Duodenal mucosa (tissue), 2 donors: ENCODE results near the gene TRPV3.
"Not testable (repeated sequence)": the region's sequence is repeated elsewhere in the genome, so short reads cannot be mapped to it uniquely, and the experiment has no call there.

Source experiments
- H3K27ac ChIP-seq: one replicate; pipeline ENCODE4 v1.7.0; 2013; ENCODE audit warnings: low read depth, low read length
- H3K27me3 ChIP-seq, 2 donors: one replicate each; pipeline ENCODE4 v1.7.0; 2013; ENCODE audit warnings: low read length in 2 of 2, control low read depth in 1 of 2; ENCODE audit not compliant: insufficient read depth in 2 of 2, control insufficient read depth in 1 of 2
- H3K36me3 ChIP-seq, 2 donors: one replicate each; pipeline ENCODE4 v1.7.0; 2013; ENCODE audit warnings: low read length in 2 of 2, control low read depth in 1 of 2; ENCODE audit not compliant: insufficient read depth in 2 of 2, control insufficient read depth in 1 of 2
- H3K4me1 ChIP-seq, 2 donors: one replicate each; pipeline ENCODE4 v1.7.0; 2013; ENCODE audit warnings: low read length in 2 of 2, control low read depth in 1 of 2; ENCODE audit not compliant: insufficient read depth in 2 of 2, control insufficient read depth in 1 of 2
- H3K4me3 ChIP-seq, 2 donors: one replicate each; pipeline ENCODE4 v1.7.0; 2013; ENCODE audit warnings: low read length in 2 of 2, low read depth in 1 of 2
- H3K9ac ChIP-seq, 2 donors: one replicate each; pipeline ENCODE4 v1.7.0; 2013; ENCODE audit warnings: low read length in 2 of 2, low read depth in 1 of 2
- H3K9me3 ChIP-seq, 2 donors: one replicate each; pipeline ENCODE4 v1.7.0; 2013; ENCODE audit warnings: low read length in 2 of 2, control low read depth in 1 of 2; ENCODE audit not compliant: control insufficient read depth in 1 of 2

Gene TRPV3

DNA sequence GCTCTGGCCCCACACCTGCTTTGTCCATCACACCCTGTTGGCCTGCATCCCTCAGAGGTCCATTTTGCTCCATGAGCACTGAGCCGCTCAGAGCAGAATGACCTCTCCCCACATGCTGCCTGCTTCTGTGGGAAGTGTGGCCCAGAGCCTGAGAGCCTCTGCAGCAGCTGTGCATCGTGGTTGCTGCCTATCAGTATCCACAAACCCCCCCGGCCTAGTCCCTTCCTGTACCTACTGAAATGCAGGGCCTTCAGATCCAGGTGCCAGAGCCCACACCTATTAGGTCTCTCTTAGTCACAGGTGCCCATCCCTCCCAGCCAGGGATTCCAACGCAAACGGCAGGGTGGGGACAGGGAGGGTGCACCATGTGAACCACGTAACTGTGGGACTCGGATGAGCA is 16.6 kb upstream of the TRPV3 start:
- Histone ChIP-seq H3K9me3 (no peaks in the 10 kb centered on the region), H3K9ac (no peak overlapping the region), H3K4me1 (no peaks in the 10 kb centered on the region), H3K27me3 (no peaks in the 10 kb centered on the region), H3K36me3 (peaks cover 13 to 47% of the 10 kb centered on the region in 2 donors), H3K27ac (no peak overlapping the region), H3K4me3 (no peak overlapping the region)

DNA sequence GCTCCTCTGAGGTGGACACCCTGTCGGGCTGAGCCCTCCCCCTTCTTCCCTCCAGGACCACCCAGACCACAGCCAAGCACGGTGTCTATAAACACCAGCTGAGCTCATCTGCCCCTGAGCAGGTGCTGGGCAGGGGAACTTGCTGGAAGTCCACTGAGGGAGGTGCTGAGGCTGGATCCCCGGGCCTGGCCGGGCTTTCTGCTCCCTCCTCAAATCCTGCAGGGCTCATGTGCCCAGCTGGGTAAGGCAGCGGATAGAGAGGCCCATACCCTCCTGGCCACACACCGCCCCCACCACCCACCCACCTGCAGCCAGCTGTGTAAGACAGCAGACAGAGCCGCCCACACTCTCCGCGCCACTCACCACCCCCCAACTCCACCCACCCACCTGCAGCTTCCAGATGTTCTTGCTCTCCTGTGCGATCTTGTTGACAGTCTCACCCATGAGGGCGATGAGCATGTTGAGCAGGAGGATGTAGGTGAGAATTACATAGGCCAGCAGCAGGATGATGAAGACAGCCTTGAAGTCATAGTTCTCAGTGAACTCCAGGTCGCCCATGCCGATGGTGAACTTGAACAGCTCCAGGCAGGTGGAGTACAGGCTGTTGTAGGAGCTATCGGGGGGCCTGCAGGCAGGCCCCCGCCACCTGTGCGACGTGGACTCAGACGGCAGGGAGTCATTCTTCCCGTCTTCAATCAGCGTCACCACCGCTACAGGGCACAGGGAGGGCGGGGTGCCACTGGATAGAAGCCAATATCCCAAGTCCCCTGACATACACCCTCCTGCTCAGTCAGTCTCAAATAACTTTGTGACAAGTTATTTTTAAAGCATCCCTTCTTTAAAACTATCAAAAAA is 15.9 kb upstream of the TRPV3 start:
- Histone ChIP-seq H3K4me1 (no peaks in the 10 kb centered on the region), H3K27ac (no peak overlapping the region), H3K36me3 (peaks cover 13 to 45% of the 10 kb centered on the region in 2 donors), H3K27me3 (no peaks in the 10 kb centered on the region), H3K4me3 (no peak overlapping the region), H3K9me3 (no peaks in the 10 kb centered on the region), H3K9ac (no peak overlapping the region)

DNA sequence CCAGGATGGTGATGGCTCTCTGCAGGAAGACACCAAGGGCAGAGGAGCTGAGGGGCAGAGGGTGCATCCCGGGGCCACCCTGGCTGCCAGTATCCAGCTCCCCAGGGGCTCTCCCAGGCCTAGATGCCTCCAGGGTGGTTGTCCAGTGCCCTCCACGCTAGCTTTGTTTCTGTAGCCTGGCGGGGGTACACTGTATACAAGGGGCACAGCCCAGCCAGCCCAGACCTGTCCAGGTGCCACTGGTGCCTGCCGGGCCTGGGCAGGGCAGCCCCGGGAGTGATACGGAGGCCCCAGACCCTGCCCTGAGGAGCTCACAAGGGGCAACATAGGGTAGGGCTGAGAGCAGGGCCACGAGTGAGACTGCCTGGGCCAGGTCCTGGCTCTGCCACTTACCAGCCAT is 14.6 kb upstream of the TRPV3 start:
- H3K27ac ChIP-seq = no peak overlapping the region
- no peak overlapping the region for H3K9ac ChIP-seq
- H3K9me3 ChIP-seq = no peaks in the 10 kb centered on the region
- H3K27me3 ChIP-seq = no peaks in the 10 kb centered on the region
- no peak overlapping the region for H3K4me3 ChIP-seq
- peaks cover 7 to 43% of the 10 kb centered on the region in 2 donors for H3K36me3 ChIP-seq
- no peaks in the 10 kb centered on the region for H3K4me1 ChIP-seq

DNA sequence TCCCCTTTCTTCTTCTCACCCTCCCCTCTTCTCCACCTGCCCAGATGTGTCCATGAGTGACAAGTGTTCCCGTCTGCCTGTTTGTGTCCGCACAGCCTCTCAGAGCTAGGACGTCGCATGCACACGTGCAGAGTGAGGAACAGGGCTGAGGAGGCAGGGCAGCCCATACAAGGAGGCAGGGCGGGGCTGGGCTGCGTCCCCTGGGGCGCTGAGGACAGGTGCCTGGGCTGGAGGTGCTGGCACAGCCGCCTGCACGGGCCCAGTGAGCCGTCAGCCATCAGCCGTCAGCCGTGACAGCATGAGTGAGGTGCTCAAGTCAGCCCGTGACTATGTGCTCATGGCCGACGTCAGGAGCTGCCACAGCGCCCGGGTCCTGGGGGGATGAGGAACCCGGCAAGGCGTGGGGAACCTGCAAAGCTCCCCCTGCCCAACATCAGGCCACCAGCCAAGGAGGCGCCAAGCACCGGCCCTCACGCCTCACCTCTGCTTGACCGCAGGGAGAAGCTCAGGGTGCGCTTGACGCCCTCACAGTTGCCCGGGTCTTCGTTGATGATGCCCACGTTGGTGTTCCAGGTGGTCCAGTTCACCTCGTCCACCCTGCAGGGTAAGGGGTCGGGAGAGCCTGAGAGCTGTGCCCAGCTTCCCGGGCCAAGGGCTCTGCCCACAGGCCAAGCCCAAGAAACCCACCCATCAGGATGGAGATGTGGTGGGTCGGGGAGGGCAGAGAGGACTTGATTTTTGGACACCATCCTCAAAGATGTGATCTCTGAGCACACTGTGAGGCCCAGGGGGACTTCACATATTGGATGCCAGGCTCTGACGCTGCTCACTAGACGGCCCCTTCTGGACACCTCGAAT is 13.7 kb upstream of the TRPV3 start:
- H3K27ac ChIP-seq = no peak overlapping the region
- peaks cover 5 to 45% of the 10 kb centered on the region in 2 donors for H3K36me3 ChIP-seq

DNA sequence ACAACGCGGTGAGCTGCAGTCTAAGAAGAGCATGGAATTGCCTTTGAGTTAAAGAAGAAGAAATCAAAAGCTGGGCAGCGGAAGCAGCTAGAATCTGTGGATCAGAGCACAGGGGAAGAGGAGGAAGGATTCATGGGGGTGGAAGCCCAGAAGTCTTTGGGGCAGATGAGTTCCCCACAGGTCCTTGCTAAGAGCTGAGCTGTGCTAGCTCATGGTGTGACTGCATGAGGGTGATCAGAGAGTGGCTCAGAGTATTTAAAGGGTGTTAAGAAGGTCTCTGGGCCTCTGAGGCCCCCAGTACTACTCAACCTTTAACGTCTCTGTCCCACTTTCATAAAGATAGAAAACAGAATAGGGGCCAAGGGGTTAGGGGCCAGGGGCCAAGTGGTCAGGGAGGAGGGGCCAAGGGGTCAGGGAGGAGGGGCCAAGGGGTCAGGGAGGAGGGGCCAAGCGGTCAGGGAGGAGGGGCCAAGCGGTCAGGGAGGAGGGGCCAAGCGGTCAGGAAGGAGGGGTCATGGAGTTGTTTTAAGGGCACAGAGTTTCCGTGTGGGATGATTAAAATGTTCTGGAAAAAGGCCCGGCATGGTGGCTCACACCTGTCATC is 12.0 kb upstream of the TRPV3 start:
- peaks cover 5 to 44% of the 10 kb centered on the region in 2 donors for H3K36me3 ChIP-seq

More for the DNA sequence above, 13.7 kb upstream of the TRPV3 start:
- Histone ChIP-seq H3K27me3 (no peaks in the 10 kb centered on the region), H3K9ac (no peak overlapping the region), H3K9me3 (no peaks in the 10 kb centered on the region), H3K4me3 (no peak overlapping the region), H3K4me1 (no peaks in the 10 kb centered on the region)

DNA sequence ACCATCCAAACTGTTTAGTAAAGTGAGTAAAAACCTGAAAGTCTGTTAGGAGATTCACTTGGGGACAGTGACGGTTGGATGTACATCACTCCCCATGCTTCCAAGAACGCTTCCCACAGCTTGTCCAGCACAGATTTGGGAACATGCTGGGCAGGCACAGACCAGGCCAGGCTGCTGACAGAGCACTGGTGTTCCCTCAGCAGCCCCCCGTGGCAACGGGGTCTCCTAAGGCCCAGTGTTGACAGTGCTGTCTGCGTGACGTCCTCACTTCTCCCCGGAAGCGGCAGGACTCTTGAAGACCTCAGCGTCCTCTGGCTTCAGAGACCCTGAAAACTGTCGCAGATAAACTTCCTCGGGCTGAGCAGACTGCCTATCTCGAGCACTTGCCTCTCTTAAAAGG is 8.9 kb upstream of the TRPV3 start:
- H3K27me3 ChIP-seq = no peaks in the 10 kb centered on the region
- H3K9ac ChIP-seq = no peak overlapping the region
- no peaks in the 10 kb centered on the region for H3K4me1 ChIP-seq
- H3K4me3 ChIP-seq = no peak overlapping the region
- no peaks in the 10 kb centered on the region for H3K9me3 ChIP-seq
- H3K36me3 ChIP-seq = peaks cover 4 to 30% of the 10 kb centered on the region in 2 donors
- no peak overlapping the region for H3K27ac ChIP-seq

More for the DNA sequence above, 12.0 kb upstream of the TRPV3 start:
- Histone ChIP-seq H3K27ac (no peak overlapping the region), H3K9ac (no peak overlapping the region), H3K9me3 (no peaks in the 10 kb centered on the region), H3K4me3 (no peak overlapping the region), H3K27me3 (no peaks in the 10 kb centered on the region), H3K4me1 (no peaks in the 10 kb centered on the region)

DNA sequence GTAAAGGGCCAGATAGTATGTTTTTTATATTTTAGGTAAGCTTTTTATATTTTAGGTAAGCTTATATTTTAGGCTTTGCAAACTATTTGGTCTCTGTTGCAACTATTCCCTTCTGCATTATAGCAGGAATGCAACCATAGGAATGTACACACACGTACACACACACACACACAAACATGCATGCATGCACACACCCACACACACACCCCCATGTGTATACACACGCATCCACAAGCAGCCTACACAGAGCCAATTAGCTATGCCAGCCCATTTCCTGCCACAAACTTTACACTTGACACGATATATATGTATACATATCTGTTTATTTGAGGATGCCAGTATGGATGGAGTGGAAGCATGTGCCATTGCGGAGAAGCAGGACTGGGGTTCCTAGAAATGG is 7.5 kb upstream of the TRPV3 start:
- Histone ChIP-seq H3K9ac (no peak overlapping the region), H3K4me1 (no peaks in the 10 kb centered on the region), H3K4me3 (no peak overlapping the region), H3K9me3 (no peaks in the 10 kb centered on the region), H3K36me3 (peaks cover 0 to 22% of the 10 kb centered on the region in 2 donors), H3K27ac (no peak overlapping the region), H3K27me3 (no peaks in the 10 kb centered on the region)

DNA sequence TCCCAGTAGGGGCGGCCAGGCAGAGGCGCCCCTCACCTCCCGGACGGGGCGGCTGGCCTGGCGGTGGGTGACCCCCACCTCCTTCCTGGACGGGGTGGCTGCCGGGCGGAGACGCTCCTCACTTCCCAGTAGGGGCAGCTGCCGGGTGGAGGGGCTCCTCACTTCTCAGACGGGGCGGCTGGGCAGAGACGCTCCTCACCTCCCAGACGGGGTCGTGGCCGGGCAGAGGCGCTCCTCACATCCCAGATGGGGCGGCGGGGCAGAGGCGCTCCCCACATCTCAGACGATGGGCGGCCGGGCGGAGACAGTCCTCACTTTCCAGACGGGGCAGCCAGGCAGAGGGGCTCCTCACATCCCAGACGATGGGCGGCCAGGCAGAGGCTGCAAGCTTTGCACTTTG is 6.6 kb upstream of the TRPV3 start:
- H3K36me3 ChIP-seq = peaks cover 0 to 18% of the 10 kb centered on the region in 2 donors
- not testable (repeated sequence) for H3K27me3 ChIP-seq, H3K9me3 ChIP-seq, H3K4me1 ChIP-seq, H3K27ac ChIP-seq, H3K9ac ChIP-seq, H3K4me3 ChIP-seq

DNA sequence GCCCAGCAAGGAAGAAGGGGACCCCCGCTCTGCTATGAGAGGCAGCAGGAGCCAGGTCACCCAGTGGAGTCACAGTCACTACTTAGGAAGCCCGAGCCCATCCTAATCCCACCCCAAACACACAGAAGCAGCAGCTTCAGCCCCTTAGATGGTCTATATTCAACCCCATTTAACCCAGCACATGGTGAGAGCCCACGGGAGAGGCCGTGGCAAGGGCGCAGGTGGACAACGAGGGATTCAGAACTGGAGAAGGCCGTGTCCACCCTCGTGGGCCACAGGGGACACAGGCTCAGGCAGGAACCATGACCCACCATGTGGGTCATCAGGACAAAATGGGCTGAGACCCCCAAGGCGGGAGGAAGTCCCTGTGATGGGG is 1.6 kb upstream of the TRPV3 start:
- Histone ChIP-seq H3K27me3 (no peaks in the 10 kb centered on the region), H3K9ac (no peak overlapping the region)

More for the DNA sequence above, 1.6 kb upstream of the TRPV3 start:
- H3K9me3 ChIP-seq = no peaks in the 10 kb centered on the region
- peaks cover 23 to 31% of the 10 kb centered on the region in 2 donors for H3K4me1 ChIP-seq
- no peaks in the 10 kb centered on the region for H3K36me3 ChIP-seq
- peak overlapping the region; percentile 33 for H3K27ac ChIP-seq
- H3K4me3 ChIP-seq = no peak overlapping the region
